ENCODE measurements around the gene KDELR3.

- TF ChIP-seq EZH2 (IDR thresholded peaks at IDR 0.05; ENCODE audit: low read depth, unreplicated experiment) = no peak
- no peak for TF ChIP-seq EZH2phosphoT487 (IDR thresholded peaks at IDR 0.05; ENCODE audit: unreplicated experiment)
- no peak for TF ChIP-seq JUNB (IDR thresholded peaks at IDR 0.05; ENCODE audit: unreplicated experiment)
These were observed 21.8 kb downstream of the KDELR3 start for GRCh38 chr22:38489561-38490145.
